SK-N-SH (cell line): Measurements from ENCODE around the gene XK. TPM values are rescaled to one million over a fixed set of nuclear protein-coding genes. Genes with fewer than 3 reads are reported as not detected.

Experiments used
- CTCF ChIA-PET: fragments of 300-600, 350-600 bp; formaldehyde crosslinking; extraction: SDS; loops from one replicate; lab custom pipeline; 2021; lab: Yijun Ruan, JAX
- POLR2A ChIA-PET: fragments of 350-600 bp; sonication (Branson Sonifier 250); formaldehyde crosslinking; extraction: SDS; loops from one replicate; lab custom pipeline; 2020; ENCODE audit warnings: antibody characterized with exemption, inconsistent platforms; lab: Yijun Ruan, JAX
- DNase-seq: peaks from one replicate; pipeline ENCODE4 v3.0.0; 2012
- H2AFZ ChIP-seq: fragments of 200-600 bp; sonication (generic); 2 replicates; pipeline ENCODE4 v1.8.1; 2016; ENCODE audit warnings: antibody characterized with exemption, mild to moderate bottlenecking, low read depth
- H3F3A ChIP-seq: fragments of 200-600 bp; sonication (generic); replicated peaks from 2 replicates; pipeline ENCODE3; 2016; ENCODE audit warnings: antibody characterized with exemption, mild to moderate bottlenecking; ENCODE audit not compliant: insufficient read depth
- H3K27ac ChIP-seq, 2 experiments: fragments of 200-500 bp in 1 of 2; fragments of 200-600 bp in 1 of 2; sonication (Bioruptor generic) in 1 of 2; sonication (generic), shearing (Covaris generic) in 1 of 2; 2 replicates each; pipeline versions ENCODE4 v1.5.1 to v1.6.1; 2014 to 2016; ENCODE audit warnings: low read depth in 2 of 2, inconsistent platforms in 1 of 2, low read length in 1 of 2, mild to moderate bottlenecking in 1 of 2, mixed read lengths in 1 of 2
- H3K27me3 ChIP-seq: fragments of 200-600 bp; sonication (generic), shearing (Covaris generic); 2 replicates; pipeline ENCODE4 v1.6.1; 2016; ENCODE audit warnings: mixed run types; ENCODE audit not compliant: insufficient read depth
- H3K36me3 ChIP-seq, 2 experiments: fragments of 200-500 bp in 1 of 2; fragments of 200-600 bp in 1 of 2; sonication (Bioruptor generic) in 1 of 2; sonication (generic) in 1 of 2; replicated peaks in 1 of 2; 2 replicates each; pipeline versions ENCODE3 to v1.5.1; 2014 to 2016; ENCODE audit warnings: low read length in 1 of 2, mild to moderate bottlenecking in 1 of 2; ENCODE audit not compliant: insufficient read depth in 2 of 2, control insufficient read depth in 1 of 2
- H3K4me1 ChIP-seq, 2 experiments: fragments of 200-500 bp in 1 of 2; fragments of 200-600 bp in 1 of 2; sonication (Bioruptor generic) in 1 of 2; sonication (generic), shearing (Covaris generic) in 1 of 2; 2 replicates each; pipeline versions ENCODE4 v1.5.1 to v1.6.1; 2014 to 2016; ENCODE audit warnings: low read depth in 1 of 2, low read length in 1 of 2, mixed run types in 1 of 2; ENCODE audit not compliant: insufficient read depth in 2 of 2, control insufficient read depth in 1 of 2
- H3K4me2 ChIP-seq: fragments of 200-600 bp; sonication (generic), shearing (Covaris generic); 2 replicates; pipeline ENCODE4 v1.6.1; 2017; ENCODE audit warnings: mixed run types
- H3K4me3 ChIP-seq, 2 experiments: fragments of 200-500 bp in 1 of 2; fragments of 200-600 bp in 1 of 2; sonication (Bioruptor generic) in 1 of 2; sonication (generic), shearing (Covaris generic) in 1 of 2; 2 replicates each; pipeline versions ENCODE4 v1.5.1 to v1.8.1; 2014 to 2016; ENCODE audit warnings: low read depth in 2 of 2, inconsistent platforms in 1 of 2, low read length in 1 of 2, mild to moderate bottlenecking in 1 of 2, mixed read lengths in 1 of 2, moderate library complexity in 1 of 2
- H3K79me2 ChIP-seq: fragments of 200-600 bp; sonication (generic); 2 replicates; pipeline ENCODE4 v1.8.1; 2017; ENCODE audit warnings: mild to moderate bottlenecking; ENCODE audit not compliant: insufficient read depth
- H3K9ac ChIP-seq: fragments of 200-600 bp; sonication (generic); 2 replicates; pipeline ENCODE4 v1.6.1; 2017; ENCODE audit warnings: mixed run types
- H3K9me2 ChIP-seq: fragments of 200-600 bp; sonication (generic); 2 replicates; pipeline ENCODE4 v1.6.1; 2017; ENCODE audit warnings: mixed run types
- H3K9me3 ChIP-seq: fragments of 200-600 bp; sonication (generic); 2 replicates; pipeline ENCODE4 v1.6.1; 2017; ENCODE audit warnings: mixed run types, mild to moderate bottlenecking, moderate library complexity
- H4K20me1 ChIP-seq: fragments of 200-600 bp; sonication (generic); 2 replicates; pipeline ENCODE4 v1.6.1; 2017; ENCODE audit warnings: mild to moderate bottlenecking, mixed run types; ENCODE audit not compliant: insufficient read depth
- FOXM1 ChIP-seq: IDR thresholded peaks from 2 replicates; pipeline ENCODE4 v1.4.0; 2012; ENCODE audit warnings: low read depth, mild to moderate bottlenecking
- GABPA ChIP-seq: IDR thresholded peaks from 2 replicates; pipeline ENCODE4 v1.4.0; 2012; ENCODE audit warnings: low read depth, mild to moderate bottlenecking
- MEF2A ChIP-seq: IDR thresholded peaks from 2 replicates; pipeline ENCODE4 v1.4.0; 2012; ENCODE audit warnings: low read depth, borderline replicate concordance
- NFIC ChIP-seq: IDR thresholded peaks from 2 replicates; pipeline ENCODE4 v1.4.0; 2012; ENCODE audit warnings: borderline replicate concordance
- NRF1 ChIP-seq: IDR thresholded peaks from 2 replicates; pipeline ENCODE4 v1.6.1; 2012; ENCODE audit warnings: low read depth, mild to moderate bottlenecking, low read length
- RAD21 ChIP-seq: IDR thresholded peaks from 2 replicates; pipeline ENCODE4 v1.6.1; 2012; ENCODE audit warnings: mild to moderate bottlenecking, low read length
- RCOR1 ChIP-seq: fragments of 150-350 bp; IDR thresholded peaks from 2 replicates; pipeline ENCODE4 v1.6.1; 2017; ENCODE audit warnings: antibody characterized with exemption, low read length
- REST ChIP-seq: IDR thresholded peaks from 2 replicates; pipeline ENCODE4 v1.6.1; 2012; ENCODE audit warnings: mild to moderate bottlenecking, low read depth, low read length, moderate library complexity
- SIN3A ChIP-seq: IDR thresholded peaks from 2 replicates; pipeline ENCODE4 v1.6.1; 2012; ENCODE audit warnings: low read depth, mild to moderate bottlenecking, low read length, moderate library complexity, borderline replicate concordance
- TCF12 ChIP-seq: IDR thresholded peaks from 2 replicates; pipeline ENCODE4 v1.4.0; 2012
- TEAD4 ChIP-seq: IDR thresholded peaks from 2 replicates; pipeline ENCODE4 v1.4.0; 2012; ENCODE audit warnings: mild to moderate bottlenecking, borderline replicate concordance; ENCODE audit not compliant: insufficient read depth
- USF1 ChIP-seq: IDR thresholded peaks from 2 replicates; pipeline ENCODE4 v1.4.0; 2012; ENCODE audit warnings: low read depth, borderline replicate concordance
- USF2 ChIP-seq: fragments of 150-350 bp; IDR thresholded peaks from 2 replicates; pipeline ENCODE4 v1.6.1; 2017; ENCODE audit warnings: antibody characterized with exemption, low read length, low read depth, borderline replicate concordance
- WGBS: methylation state at CpG from one replicate; pipeline ENCODE4 v1.1.6; 2017; ENCODE audit warnings: low lambda C conversion rate; 5-methylcytosine and 5-hydroxymethylcytosine counted together
- polyA plus RNA-seq, 3 experiments: library from polyadenylated mRNA; depleted of rRNA; stranded (reverse); fragments of >200 nt; gene quantifications; 2 replicates each; pipeline ENCODE4 v1.2.3, GENCODE V29; 2012
- TF ChIP-seq, protein P1 (sequence below): IDR thresholded peaks from 2 replicates; pipeline ENCODE4 v1.4.0; 2012; ENCODE audit warnings: low read depth, borderline replicate concordance

The XK gene
- polyA plus RNA-seq, 1 of the 3 experiments (the other 2 are of a cell fraction), result not detected

- Histone ChIP-seq H2AFZ (no peak overlapping the region), H3K79me2 (no peaks in the 10 kb centered on the region), H3K4me3 (no peak overlapping the region), H3K9me3 (no peaks in the 10 kb centered on the region), H3K9ac (no peak overlapping the region), H3K4me2 (no peak overlapping the region), H4K20me1 (no peaks in the 10 kb centered on the region), H3F3A (no peaks in the 10 kb centered on the region), H3K27ac (no peak overlapping the region), H3K9me2 (no peaks in the 10 kb centered on the region), H3K36me3 (no peaks in the 10 kb centered on the region), H3K27me3 (no peaks in the 10 kb centered on the region), H3K4me1 (no peaks in the 10 kb centered on the region)
- no peak for DNase-seq
- 14% methylated on average over 2 of the region's 2 CpGs for WGBS
- ChIA-PET CTCF (interaction anchor here (1.6 kb wide), 1 partner anchor 9 kb away, joined by 6 read pairs; no protein-coding TSS in a partner anchor), POLR2A (no interaction called here)
- no peak for TF ChIP-seq USF2
- no peak for TF ChIP-seq REST
- no peak for TF ChIP-seq TEAD4
- TF ChIP-seq USF1, result no peak
- TF ChIP-seq, protein P1, sequence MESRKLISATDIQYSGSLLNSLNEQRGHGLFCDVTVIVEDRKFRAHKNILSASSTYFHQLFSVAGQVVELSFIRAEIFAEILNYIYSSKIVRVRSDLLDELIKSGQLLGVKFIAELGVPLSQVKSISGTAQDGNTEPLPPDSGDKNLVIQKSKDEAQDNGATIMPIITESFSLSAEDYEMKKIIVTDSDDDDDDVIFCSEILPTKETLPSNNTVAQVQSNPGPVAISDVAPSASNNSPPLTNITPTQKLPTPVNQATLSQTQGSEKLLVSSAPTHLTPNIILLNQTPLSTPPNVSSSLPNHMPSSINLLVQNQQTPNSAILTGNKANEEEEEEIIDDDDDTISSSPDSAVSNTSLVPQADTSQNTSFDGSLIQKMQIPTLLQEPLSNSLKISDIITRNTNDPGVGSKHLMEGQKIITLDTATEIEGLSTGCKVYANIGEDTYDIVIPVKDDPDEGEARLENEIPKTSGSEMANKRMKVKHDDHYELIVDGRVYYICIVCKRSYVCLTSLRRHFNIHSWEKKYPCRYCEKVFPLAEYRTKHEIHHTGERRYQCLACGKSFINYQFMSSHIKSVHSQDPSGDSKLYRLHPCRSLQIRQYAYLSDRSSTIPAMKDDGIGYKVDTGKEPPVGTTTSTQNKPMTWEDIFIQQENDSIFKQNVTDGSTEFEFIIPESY, result no peak
- no peak for TF ChIP-seq TCF12
- no peak for TF ChIP-seq NFIC
- TF ChIP-seq NRF1, result no peak
- TF ChIP-seq GABPA, result no peak
- no peak for TF ChIP-seq FOXM1
- TF ChIP-seq RCOR1, result no peak
Measured at GRCh38 chrX:37754516-37754915, 68.9 kb downstream of the XK start.

DNA sequence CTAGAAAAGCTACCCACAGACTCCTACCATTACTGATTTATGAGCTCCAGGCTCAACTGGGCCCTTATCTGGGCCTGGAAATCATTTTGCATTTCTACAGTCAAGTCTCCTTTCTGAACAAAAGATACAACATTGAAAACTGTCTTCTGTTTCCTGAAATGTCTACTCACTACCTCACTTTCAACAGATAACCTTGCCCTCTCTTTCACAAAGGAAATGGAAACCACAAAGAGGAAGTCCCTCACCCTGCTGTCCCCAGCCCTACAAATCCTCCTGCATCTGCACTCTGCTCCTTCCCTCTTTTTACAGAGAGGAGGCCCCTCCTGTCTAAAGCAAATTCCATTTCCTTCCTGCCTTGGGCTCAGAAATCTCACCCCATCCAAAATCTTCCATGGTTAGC, 69.4 kb downstream of the XK start:
- H3K36me3 ChIP-seq, result no peaks in the 10 kb centered on the region
- H3K27me3 ChIP-seq, result no peaks in the 10 kb centered on the region
- no peak overlapping the region for H3K27ac ChIP-seq
- no peak overlapping the region for H2AFZ ChIP-seq
- H3K9me2 ChIP-seq, result no peaks in the 10 kb centered on the region
- no peak overlapping the region for H3K9ac ChIP-seq
- no peaks in the 10 kb centered on the region for H3K4me1 ChIP-seq
- POLR2A ChIA-PET, result no interaction called here
- no peaks in the 10 kb centered on the region for H3K9me3 ChIP-seq
- no peaks in the 10 kb centered on the region for H3K79me2 ChIP-seq
- no peaks in the 10 kb centered on the region for H3F3A ChIP-seq
- no peaks in the 10 kb centered on the region for H4K20me1 ChIP-seq
- H3K4me3 ChIP-seq, result no peak overlapping the region
- DNase-seq, result no peak
- H3K4me2 ChIP-seq, result no peak overlapping the region
- CTCF ChIA-PET, result interaction anchor here (1.6 to 1.7 kb wide), 3 partner anchors 10 to 411 kb away, joined by 4 to 6 read pairs (median 6); no protein-coding TSS in a partner anchor
- TF ChIP-seq MEF2A, result no peak
- no peak for TF ChIP-seq NFIC
- no peak for TF ChIP-seq NRF1
- no peak for TF ChIP-seq USF1
- no peak for TF ChIP-seq SIN3A
- TF ChIP-seq REST, result no peak
- no peak for TF ChIP-seq RAD21
- no peak for TF ChIP-seq TCF12
- TF ChIP-seq TEAD4, result no peak
